HG03457 (cell line): ENCODE data around the gene HCRTR1.

ENCODE experiments used
- ATAC-seq: cut with Tn5 transposase; IDR thresholded peaks from one replicate; pipeline ENCODE4 v1.9.1; 2021; ENCODE audit warnings: moderate number of reproducible peaks; ENCODE audit not compliant: unreplicated experiment

Gene HCRTR1

GRCh38 chr1:31665234-31665878 is 47.9 kb downstream of the HCRTR1 start:
- no peak for ATAC-seq

- no peak for ATAC-seq
These were observed 48.9 kb downstream of the HCRTR1 start for GRCh38 chr1:31666263-31666963.

DNA sequence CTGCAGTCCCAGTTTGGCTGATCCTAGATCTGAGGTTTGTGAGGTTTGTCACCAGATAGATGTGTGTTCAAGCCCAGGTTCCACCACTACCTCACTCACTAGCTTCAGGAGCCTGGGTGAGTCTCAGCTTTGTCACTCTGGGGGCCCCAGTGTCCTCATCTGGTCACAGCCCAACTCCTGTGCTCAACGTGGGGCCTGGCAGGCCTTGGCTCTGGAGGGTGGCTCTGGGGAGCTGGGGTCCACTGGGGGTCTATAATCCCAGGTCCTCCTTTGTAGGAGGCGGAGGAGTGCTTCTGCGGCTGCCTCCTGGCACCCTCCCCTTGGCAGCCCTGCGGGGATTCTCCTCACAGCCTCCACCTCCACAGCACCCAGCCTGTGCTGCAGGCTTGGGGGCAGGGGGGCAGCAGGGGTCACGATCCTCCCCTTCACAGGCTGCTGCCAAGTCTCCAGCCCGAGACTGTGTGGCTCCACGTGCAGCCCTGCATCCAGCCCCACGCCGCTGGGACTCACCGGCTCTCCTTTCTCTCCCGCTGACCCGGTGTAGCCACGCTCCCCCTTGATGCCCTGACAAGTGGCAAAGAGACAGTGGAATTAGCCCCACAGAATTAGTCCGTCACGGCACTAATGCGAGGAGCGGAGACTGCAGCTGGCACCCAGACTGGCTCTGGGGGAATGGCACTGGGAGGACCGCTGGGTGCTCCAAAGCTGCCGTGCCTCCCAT is 49.7 kb downstream of the HCRTR1 start:
- no peak for ATAC-seq

DNA sequence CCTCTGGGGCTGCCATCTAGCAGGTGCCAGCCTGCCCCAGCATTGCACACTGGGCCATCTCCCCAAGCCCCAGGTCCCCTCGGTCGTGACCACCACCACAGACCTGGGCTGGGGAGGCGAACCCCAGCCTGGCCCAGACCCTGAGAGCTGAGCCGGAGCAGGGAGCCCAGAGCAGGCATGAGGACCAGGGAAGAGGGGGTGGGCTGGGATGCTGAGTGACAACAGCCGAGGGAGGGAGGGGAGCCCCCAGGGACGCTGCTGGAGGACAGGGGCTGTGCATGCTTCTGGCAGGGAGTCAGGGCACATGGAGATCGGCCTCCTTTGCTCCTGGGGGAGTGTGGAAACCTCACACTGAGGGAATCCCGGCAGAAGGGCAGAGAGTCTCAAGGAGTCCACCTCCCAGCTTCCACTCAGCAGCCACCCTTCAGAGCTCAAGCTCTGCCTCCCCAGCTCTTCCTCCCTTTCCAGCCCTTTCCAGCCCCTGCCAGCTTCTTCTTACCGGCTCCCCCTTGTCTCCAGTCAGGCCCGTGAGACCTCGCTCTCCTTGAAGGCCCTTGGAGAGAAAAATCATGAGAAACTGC is 50.9 kb downstream of the HCRTR1 start:
- ATAC-seq, result no peak

- no peak for ATAC-seq
These were observed 51.9 kb downstream of the HCRTR1 start for GRCh38 chr1:31669433-31669785.

GRCh38 chr1:31669786-31670592 is 52.5 kb downstream of the HCRTR1 start:
- ATAC-seq, result no peak

GRCh38 chr1:31670593-31670964 is 53.1 kb downstream of the HCRTR1 start:
- ATAC-seq, result no peak

- ATAC-seq, result no peak
These were observed 53.7 kb downstream of the HCRTR1 start for GRCh38 chr1:31671147-31671546.

DNA sequence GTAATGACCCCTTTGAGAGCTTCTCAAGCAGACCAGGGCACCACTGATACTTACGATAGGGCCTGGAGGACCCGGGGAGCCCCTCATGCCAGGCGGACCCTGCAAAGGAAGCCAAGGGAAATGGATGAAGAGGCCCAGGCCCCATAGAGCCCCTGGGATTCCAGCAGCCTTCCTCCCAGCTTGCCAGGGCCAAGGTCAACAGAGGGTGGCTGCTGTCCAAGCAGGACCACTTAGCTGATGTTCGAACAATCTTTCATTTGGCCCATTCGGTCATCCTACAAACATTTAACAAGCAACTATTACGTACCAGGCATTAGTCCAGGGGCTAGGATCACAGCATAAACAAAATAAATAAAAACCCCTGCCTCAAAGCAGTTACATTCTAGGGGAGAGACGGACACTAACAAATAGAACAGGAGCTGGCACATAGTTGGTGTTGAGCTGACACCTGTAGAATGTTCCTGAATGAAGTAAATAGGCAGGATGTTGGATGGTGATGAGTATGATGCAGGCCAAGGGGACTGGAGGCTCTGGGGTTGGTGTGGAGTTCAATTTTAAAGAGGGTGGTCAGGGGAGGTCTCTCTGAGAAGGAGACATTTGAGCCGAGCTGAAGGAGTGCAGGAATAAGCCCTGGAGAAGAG is 54.2 kb downstream of the HCRTR1 start:
- no peak for ATAC-seq

GRCh38 chr1:31672986-31673385 is 55.5 kb downstream of the HCRTR1 start:
- no peak for ATAC-seq

DNA sequence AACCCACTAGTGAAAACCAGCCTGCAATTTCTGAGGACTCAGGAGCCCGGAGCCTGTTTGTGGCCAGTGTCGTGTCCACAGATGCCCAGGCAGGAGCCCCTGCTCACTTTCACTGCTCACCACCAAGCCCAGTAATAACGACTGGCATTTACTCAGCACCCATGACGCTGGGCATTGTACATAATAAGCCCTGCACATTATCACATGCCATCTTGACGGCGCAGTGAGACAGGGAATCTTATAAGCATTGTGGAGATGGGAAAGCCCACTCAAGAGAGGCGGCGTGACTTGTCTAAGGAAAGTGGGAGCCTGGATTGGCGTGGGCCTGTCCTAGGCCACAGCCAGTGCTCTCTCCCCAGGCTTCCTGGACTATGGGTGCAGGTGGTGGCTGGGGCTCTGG is 55.9 kb downstream of the HCRTR1 start:
- no peak for ATAC-seq

DNA sequence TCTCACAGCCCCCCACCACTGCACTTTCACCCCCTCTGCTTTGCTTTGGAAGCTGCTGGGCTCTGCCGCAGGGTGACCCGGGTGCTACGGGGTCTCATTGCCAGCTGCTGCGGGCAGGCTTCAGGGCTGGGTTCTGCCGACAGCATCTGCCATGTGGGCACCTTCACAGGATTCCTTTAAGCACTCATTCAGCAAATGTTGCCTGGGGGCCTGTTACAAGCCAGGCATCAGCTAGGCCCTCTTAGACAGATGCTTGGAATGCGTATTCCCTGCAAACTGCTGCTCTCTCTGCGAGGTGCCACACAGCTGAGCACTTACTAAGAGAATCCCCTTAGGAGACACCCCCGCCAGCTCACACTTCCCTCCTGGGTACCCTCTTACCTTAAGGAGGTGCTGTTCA is 57.1 kb downstream of the HCRTR1 start:
- no peak for ATAC-seq

DNA sequence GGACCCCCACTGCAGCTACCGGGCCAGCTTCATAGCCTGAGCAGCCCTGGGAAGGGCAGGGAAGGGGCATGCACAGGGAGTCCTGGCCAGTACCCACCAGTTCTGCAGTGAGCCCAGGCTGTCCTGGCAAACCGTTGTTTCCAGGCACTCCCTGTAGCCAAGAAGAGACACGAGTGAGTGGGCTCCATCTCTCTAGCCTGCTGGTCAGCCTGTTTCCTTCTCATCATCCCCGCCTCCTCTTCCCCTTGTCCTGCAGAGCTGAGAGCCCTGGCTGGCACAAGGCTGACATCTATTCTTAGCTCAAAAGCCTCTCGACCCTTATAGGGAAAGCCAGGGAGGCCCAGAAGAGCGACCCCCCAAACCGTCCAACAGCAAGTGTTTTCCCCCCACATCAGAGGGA is 57.7 kb downstream of the HCRTR1 start:
- no peak for ATAC-seq

GRCh38 chr1:31675756-31676155 is 58.3 kb downstream of the HCRTR1 start:
- no peak for ATAC-seq
